SK-N-MC (cell line): ENCODE results near the gene IFRD1.

ENCODE experiments used
- EZH2 ChIP-seq: fragments of 200-600 bp; sonication (generic); IDR thresholded peaks from one replicate; pipeline ENCODE4 v1.6.1; 2017; ENCODE audit warnings: antibody characterized with exemption
- POLR2AphosphoS5 ChIP-seq: IDR thresholded peaks from 2 replicates; pipeline ENCODE4 v1.6.1; 2012; ENCODE audit warnings: mild to moderate bottlenecking, low read depth, low read length, borderline replicate concordance

DNA sequence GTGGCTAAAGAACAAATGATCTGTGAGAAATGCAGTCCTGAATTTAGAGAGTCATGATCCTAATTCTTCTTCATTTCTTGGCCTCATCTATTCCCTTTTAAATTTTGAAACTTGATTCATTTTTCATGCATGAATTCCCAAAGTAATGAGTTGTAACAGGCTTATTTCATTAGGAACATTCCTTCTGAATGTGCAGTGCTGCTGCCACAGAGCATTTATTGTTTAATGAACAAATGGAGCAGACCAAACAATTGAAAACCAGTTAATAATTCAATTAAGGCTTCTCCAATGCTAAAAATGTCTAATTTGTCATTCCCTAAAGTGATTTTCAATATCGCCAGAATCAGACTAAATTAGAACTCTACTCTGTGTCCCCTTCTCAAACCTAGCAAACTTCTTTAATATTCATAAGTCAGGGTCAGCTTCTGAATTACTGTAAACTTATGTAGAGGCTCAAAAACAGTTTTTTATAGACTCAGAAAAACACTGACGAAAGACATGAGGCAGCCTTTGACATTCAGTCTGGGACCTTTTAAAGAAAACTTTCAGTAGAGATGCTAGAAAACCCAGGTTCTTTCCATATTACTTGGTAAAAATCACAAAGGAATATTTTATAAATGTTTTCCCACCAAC lies 45.0 kb downstream of the IFRD1 start:
- TF ChIP-seq POLR2AphosphoS5 (no peak), EZH2 (no peak)
